HG02981 (cell line): ENCODE data around the gene NEGR1.
A peak's percentile ranks its signal among the peaks of the same experiment; 100 is the strongest.

Source experiments
- ATAC-seq: cut with Tn5 transposase; IDR thresholded peaks from one replicate; pipeline ENCODE4 v1.9.1; 2021; ENCODE audit warnings: mild to moderate bottlenecking, moderate library complexity; ENCODE audit not compliant: unreplicated experiment

The NEGR1 gene

DNA sequence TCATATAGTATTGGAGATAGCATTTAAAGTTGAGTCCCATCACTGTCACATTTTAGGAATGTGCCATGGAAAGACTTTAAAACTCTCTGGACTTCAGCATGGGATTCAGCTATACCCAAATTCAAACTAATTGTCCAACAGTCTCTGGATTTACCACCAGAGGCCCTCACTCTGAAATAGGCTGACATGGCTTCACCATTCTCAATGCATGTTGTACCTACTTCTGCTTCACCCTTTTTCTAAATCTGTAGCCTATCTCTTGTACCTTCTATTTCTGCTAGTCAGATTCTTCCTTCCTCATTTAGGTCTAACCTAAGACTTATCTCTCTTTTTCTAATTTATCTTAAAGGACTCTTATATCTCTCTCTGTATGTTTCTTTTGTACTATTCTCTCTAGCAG lies 688.8 kb downstream of the NEGR1 start:
- no peak for ATAC-seq

DNA sequence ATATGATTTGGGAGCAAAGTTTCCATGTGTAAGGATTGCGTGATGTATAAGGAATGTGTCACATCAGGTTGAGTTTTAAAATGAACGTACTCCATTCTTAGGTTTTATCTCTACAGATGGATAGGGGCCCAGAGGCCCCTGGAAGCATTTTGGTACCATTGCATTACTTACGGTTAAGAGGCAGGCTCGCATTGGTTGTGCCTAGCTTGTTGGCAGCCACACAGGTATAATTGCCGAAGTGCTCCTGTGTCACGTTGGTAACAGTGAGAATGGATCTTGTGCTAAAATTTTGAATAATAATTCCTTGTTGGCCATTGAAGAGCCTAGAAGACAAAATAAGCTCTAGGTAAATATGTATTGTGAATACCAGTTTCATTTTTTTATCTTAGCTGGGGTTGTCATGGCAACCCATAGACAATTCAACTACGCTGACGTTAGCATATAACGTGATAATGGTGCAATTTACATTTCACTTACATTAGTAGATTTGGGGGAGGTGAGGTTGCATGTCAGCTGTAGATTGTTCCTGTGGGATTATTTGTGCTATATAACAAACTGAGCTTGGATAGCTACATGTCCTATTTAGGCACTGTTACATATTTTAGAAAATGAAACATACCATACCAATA lies 689.6 kb downstream of the NEGR1 start:
- ATAC-seq: no peak

DNA sequence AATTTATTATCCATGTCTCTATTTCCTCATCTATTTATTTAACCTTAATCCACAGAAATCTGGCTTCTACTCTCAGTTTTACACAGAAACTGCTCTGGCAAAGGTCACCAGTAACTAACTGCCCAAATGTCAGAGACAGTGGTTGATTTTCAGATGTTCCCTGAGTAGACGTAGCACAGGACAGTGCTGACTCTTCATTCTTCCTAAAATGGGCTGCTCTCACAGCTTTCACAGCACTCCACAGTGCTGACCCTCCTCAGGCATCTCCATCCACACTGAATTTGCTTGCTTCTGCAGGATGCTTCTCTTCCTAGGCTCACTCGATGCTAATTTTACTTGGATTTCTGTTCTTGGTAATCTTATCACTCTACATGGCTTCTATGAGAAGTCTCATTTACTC lies 693.3 kb downstream of the NEGR1 start:
- no peak for ATAC-seq

DNA sequence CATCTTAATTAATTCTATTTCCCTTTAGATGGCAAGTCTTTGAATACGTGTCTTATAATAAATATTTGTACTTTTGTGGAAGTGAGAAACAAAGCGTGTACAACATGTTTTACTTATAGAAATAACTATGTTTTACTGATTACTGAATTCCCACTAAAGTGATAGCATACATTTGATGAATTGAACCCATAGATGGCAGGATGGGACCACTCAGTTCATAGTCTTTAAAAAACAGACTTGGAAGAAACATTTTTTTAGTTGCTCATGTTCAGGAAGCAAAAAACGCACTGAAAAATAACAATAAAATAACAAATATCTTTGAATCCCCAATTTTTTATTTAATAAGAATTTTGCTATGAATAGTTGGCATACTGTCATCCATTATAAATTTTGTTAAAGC lies 694.4 kb downstream of the NEGR1 start:
- no peak for ATAC-seq

DNA sequence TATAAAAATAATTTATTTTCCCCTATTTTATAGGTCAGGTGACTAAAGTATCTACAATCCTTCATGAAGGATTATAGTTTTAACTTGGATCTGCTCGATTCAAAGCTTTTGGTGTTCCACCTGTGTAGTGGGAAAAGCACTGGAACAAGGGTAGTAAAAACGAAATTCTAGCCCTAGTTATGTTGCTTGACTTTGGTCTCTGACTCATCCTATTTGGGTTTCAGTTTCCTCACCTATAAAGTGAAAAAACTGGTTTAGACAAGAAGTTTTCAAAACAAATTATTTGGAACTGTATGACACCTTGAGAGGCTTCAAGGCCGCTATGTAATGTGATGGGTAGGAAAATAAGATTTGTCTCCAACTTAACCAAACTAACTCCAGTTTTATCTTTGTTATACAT lies 696.3 kb downstream of the NEGR1 start:
- ATAC-seq: no peak

DNA sequence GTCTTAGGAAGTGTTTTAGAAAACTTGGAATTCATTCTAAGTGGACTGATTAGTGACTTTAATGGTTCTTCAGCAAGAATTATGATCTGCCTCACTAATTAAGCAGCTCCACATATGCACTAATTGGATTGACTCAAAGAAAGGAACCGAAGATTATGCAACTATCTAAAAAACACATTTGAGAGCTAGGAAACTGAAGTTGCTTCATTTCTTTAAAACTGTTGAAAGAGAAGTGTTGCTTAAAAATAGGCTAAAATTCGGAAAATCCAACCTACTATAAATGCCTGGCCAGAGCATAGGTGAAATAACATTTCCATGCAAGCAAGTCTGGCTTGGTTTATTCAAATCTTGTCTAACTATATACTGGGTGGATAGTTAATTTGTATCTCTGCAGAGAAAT lies 698.6 kb downstream of the NEGR1 start:
- no peak for ATAC-seq

DNA sequence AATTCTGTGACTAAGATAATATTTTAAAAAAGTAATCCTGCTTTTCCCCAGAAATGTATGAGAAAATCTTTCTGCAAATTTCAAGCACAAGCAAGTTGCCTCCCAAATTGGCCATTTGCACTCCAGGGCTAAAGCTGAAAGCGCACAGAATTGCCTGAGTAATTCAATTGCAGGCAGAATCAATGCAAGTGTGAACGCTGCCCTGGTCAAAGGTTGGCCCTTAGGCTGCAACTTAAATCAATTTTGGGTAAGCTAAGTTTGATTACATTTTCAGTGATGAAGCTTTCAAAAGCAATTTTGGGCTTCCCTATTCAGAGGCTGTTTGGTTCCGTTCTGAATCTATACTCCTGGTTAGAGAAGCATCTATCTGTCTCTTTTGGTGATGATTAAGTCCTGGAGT lies 699.7 kb downstream of the NEGR1 start:
- no peak for ATAC-seq

DNA sequence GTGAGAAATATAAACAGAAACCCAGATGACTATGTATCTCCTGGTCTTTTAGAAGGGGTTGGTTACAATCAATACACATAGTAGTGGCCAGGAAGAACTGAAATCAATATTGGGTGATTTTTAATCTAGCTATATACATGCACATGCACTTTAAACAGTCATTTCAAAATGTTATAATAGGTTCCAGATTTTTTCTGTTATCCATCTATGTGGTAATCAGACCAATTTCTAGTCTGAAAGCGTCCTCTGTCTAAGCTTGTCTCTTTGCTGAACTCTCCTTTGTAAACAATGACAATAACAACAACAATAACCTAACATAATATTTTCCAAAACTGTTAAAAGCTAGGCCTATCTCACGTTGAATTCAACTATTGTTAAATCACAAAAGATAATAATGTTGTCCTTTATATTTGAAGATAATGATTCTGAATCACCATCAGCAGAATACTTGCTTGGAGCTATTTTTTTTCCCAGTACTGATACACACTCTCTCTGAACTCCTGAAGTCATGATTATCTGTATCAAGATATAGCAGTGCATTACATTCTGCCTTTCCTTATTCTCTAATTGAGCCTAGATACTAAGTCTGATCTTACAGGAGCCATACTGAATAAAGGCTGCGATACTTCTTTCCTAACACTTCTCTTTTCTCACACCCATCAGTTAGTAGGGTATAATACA lies 704.7 kb downstream of the NEGR1 start:
- no peak for ATAC-seq

DNA sequence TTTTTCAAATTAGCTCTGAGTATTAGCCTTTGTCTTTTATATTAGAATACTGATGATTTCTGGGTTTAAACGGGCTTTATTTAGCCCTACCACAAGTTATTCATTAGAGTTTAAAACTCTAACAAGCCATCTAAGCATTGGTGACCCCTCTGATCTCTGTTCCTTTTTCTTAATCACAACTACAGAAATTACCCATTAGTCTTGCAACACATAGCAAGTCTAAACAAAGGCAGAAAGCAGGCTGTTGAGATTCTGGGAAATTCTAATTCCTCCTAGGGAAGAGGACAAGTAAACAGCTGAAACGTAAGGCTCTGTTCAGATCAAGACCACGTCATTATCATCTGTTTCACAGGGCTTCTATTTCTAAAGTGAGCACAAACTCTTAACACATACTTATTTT lies 710.3 kb downstream of the NEGR1 start:
- ATAC-seq: peak; percentile 71

DNA sequence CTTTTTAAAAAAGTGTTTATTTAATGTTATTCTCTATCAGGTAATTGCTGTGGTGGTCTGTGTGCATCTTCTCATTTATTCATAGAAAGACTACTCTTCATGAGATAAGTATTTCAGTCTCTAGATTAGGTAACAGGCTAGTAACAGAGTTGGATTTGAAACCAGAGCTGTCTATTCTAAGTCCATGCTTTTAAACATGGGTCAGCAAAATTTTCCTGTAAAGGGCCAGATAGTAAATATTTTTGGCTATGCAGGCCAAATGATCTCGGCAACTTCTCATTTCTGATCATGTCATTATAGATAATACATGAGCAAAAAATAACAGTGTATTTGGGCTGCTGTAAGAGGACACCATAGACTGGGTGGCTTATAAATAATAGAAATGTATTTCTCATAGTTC lies 715.9 kb downstream of the NEGR1 start:
- no peak for ATAC-seq

DNA sequence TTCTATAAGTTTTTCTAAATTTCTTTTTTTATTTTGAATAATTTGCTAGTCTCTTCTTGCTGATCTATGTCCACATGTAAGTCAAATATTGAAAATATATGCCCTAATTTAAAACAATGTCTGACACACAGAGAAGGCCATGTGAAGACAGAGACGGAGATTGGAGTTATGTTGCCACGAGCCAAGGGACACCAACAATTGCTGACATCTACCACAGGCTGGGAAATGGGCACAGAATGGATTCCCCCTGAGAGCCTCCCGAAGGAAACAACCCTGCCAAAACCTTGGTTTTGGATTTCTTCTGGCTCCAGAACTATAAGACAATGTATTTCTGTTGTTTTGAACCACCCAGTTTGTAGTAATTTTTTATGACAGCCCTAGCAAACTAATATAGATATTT lies 716.5 kb downstream of the NEGR1 start:
- ATAC-seq: no peak

DNA sequence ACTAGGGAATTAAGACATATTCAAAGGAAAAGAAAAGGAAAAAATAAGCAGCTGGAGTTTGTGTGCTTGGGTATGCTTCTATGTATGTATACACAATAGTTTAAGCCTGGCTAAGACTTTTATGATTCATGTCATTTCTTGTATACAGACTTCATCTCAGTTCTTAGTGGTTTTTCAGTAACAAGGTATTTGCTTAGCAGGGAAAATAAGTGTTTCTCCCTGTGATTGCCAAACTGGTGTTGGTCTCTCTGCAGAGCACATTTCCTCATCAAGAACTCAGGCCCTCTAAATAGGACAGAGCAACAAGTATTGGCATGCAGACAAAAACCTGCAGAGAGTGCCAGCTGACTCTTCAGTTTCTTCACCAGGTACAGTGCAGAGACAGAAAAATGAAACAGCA lies 717.1 kb downstream of the NEGR1 start:
- no peak for ATAC-seq

DNA sequence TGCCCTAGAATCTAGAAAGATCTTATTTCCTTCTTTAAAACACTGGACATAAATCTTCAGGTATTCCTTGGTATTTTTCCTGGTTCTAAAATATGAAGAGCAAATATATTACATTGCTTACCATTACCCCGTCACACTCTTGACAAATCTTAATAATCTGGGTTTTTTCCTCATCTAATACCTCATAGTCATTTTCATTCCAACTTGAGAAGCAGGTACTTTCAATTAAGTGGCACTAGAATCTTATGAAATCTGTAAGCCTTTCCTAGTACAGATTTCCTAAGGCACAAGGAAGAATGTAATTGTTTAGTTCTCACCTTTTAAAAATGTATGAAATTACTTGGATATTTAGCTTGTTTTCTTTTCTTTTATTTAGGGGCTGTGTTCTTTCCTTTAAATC lies 720.0 kb downstream of the NEGR1 start:
- no peak for ATAC-seq

DNA sequence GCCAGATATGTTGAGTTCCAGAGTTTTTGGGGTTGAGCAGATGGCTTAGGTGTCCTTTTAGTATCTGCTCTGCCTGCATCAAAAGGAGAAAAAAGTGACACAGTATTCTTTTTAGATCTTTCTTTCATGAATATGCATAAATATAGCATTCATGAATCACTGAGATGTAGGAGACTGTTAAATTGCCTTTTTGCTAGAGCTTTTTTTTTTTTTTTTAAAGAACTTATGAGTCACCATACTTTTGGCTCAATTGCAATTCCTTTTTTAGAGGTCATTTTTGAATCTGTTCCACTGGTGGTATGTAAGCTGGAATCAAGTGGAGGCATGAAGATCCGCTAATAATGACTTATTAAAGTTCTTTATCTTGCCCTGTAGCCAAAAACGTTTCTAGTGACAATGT lies 720.6 kb downstream of the NEGR1 start:
- no peak for ATAC-seq

DNA sequence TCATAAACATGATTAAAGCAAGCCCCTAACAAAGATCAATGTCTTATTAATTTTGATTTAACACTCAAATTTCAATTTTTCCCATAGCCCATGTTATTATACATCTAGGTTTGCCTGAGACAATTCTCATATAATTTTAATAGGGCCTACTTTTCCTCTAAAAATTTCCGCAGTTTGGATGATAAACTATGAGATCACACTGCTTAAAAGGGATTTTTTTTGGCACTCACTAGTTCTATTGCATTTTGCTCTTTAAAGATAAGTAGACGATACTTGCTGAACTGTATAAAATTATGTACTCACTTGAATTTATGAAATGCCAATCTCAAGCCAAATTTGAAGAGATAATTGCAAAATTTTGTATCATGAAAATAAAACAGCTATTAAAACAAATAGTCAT lies 721.1 kb downstream of the NEGR1 start:
- no peak for ATAC-seq

DNA sequence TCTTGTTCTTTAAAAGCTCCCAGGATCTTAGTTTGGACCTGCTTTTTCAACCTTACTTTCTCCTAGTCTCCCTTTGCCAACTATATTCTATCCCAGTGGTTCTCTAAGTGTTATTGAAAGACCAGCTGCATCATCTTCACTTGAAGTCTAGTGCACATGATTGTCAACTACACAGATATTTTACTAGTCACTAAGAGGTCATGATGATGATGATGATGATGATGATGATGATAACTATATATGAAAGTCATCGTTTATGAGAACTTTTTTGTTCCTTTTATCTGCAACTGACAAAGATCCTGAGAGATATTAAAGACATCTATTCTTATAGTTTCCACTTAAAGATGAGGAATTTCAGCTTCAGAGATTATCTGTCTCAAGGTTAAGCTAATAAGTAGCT lies 722.5 kb downstream of the NEGR1 start:
- ATAC-seq: no peak

DNA sequence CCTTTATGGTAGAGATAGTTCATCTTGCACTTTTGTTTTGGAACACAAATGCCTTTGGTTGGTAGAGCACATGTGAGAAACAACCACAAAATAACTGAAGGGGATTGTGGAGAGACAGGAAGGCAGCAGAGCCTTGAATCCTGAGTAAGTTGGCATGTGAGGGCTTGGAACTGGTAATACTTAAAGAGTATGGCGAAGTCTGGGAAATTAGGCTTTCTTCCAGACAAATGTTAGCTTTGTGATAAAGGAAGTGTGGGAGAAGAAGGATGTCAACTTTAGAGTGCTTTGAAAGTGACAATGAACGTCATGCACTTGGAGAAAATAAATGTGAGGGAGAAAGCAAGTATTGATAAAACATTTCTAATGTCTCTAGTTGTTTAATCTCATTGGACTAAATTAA lies 725.2 kb downstream of the NEGR1 start:
- no peak for ATAC-seq

DNA sequence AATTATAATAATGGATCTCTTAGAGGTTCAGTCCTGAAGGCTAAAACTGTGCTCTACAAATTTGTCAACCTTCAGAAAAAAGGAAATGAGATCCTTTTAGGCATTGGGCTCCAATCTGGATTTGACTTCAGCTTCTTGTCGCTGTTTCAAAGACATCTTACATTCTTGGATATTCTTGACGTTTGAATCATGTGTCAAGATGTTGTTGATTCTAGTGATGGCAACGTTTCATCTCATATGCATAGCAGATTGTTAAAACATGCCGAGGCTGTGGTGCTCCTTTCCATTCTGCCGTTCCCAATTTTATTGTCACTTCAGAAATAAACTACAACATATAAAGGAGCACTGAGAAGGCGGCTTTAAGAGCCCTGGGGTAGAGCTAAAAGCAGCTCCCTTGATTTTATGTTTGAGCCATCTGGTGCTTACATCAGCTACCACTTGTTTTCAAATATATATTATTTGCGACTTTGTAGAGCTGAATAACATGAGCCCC lies 733.9 kb downstream of the NEGR1 start:
- no peak for ATAC-seq

DNA sequence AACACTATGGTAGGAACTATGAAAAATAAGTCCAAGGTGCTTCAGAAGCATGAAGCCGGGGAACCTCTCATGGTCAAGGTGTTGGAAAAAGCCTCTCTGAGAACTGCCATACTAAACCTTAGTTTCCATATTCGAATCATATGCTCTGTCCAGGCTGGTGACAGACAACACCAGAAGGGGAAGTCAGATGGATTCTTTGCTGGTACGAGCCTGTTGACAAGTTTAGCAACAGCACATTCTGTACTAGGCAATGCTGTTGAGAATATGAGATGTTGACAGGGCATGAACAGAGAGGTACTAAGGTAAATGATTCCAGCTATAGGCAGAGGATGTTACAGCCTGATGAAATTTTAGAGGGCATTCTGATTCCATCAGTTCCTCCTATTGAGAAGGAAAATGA lies 740.2 kb downstream of the NEGR1 start:
- ATAC-seq: no peak

DNA sequence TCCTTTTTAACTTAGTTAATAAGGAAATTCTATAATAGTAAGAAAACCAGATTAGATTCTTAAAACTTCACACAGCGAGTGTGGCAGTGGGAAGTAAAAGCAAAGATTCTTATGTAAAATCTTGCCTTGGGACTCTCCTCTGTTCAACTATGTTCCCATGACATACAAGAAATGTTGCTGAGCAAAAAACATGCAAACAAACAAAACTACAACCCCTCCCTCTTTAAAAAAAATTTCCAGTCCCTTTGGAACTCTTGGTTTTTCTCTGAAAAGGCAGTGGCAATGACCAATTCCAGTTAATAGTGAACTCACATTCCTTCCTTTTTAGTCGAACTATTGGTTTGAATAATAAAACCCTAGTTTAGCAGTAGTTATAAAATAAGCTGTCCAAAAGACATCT lies 748.4 kb downstream of the NEGR1 start:
- ATAC-seq: no peak

DNA sequence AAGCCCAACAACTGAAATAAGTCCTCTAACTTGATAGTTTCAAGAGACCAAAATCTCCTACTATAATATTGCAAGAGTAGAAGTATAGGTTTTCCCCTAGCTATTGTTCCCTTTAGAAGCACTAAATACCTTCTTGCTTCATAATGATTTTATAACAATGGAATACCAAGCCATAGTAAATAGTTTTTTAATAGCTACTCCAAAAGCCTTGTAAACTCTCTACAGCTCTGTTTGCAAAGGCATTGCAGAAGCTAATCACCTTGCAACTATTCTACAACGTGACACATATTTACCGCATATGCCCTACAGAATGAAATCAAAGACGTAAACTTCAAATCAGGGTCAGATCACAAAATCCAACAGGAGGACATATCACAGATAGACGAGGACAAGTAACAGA lies 750.0 kb downstream of the NEGR1 start:
- no peak for ATAC-seq

DNA sequence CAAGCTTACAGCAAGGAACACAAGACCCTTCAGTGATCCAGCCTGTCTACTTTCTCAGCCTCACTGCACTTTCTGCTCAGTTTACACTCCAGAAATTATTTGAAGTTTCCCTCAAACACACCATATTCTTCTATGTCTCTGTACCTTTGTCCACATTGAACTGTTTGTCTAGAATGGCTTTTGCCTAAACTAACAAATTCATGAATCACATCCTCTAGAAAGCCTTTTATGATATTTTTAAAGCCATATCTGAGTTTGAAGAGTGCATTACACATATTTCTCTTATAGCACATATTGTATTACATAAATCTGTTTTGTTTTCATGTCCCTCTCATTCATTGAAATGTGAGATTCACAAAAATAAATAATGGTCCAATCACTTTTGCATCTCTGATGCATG lies 755.5 kb downstream of the NEGR1 start:
- ATAC-seq: no peak

DNA sequence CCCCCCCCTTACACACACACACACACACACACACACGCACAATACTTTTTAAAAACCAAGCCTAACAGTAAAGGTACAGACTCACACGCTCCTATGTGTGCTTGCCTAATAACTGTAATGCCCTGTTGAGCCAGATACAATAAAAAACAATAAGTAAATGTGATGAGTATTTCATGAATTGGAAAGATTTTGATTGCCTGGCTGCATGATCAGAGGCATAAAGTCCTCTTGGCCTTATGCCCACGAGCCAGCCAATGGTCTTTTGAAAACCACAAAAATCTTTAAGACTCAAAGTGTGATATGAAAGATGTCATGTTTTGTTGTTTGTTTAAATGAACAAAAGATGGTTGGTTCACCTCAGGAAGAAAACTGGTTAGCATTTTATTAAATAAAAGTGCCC lies 759.6 kb downstream of the NEGR1 start:
- no peak for ATAC-seq
